SH-SY5Y (cell line): Measurements from ENCODE around the gene PRKD1.

Experiments
- GATA2 ChIP-seq: IDR thresholded peaks from 2 replicates; pipeline ENCODE4 v1.6.1; 2011; ENCODE audit warnings: mild to moderate bottlenecking, low read depth, low read length
- GATA3 ChIP-seq: IDR thresholded peaks from 2 replicates; pipeline ENCODE4 v1.6.1; 2011; ENCODE audit warnings: low read depth, mild to moderate bottlenecking, low read length, moderate library complexity

The PRKD1 gene

DNA sequence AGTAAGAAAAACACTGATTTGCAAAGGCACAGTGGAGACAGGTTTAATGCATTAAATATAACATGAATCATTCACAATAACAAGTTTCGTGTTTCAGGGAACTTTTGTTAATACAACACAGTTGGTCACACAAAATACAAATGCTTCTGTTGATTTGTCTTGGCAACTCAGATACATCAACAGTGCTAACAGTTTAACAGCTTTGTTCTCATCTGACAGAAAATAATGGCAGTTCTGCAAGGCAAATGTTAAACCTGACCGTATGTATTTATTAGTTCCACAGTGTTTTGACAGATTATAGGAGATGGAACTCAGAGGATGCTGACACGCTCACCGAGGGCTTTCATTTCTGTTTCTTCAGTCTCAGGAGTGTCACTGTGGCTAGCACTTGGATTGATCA, 350.7 kb downstream of the PRKD1 start:
- no peak for TF ChIP-seq GATA2
- TF ChIP-seq GATA3, result no peak

DNA sequence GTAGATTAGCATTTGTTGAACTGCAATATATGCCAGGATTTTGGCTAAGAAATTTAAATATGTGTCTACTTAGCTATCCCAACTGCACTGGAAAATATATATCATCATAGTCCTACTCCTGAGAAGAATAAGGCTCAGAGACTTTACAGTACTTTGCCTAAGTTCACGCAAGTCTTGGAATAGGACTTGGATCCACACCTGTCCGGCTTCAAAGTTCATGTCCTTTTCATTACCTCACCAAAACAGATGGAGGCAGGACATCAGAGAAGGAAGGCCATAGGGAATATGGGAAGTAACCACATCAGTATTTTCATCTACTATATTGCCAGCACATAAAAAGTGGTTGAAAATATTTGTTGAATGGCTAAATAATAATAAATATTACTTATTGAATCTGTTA, 358.5 kb downstream of the PRKD1 start:
- TF ChIP-seq GATA2, result no peak

DNA sequence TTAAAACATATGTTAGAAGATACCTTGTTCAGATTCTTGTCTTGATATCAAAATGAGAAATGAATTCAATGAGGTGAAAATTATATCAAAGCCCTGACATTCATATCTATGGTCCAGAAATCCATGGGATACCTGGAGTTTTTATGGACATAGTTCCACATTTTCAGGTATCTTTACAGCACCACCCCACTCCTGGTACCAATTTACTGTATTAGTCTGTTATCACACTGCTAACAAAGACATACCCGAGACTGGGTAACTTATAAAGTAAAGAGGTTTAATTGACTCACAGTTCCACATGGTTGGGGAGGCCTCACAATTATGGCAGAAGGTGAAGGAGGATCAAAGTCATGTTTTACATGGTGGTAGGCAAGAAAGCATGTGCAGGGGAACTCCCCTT, 361.5 kb downstream of the PRKD1 start:
- TF ChIP-seq GATA2, result no peak
- TF ChIP-seq GATA3, result no peak

DNA sequence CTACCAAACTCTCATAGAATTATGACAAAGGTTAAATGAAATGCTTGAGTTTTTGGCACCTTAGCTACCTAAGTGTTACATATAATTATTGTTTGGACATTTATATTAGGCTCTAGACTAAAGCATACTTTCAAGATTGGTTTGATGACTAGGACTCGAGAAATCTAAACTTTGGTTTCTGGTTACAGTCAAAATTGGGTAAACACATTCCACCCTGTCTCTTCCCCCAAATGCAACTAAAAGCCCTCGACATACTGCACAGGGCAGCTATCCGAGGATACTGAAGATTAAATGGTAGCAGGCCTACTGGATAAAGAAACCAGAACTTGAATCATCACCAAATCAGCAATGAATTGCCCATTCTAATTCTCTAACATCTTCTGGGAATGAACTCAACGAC, 369.1 kb downstream of the PRKD1 start:
- TF ChIP-seq GATA3, result no peak
- TF ChIP-seq GATA2, result no peak

DNA sequence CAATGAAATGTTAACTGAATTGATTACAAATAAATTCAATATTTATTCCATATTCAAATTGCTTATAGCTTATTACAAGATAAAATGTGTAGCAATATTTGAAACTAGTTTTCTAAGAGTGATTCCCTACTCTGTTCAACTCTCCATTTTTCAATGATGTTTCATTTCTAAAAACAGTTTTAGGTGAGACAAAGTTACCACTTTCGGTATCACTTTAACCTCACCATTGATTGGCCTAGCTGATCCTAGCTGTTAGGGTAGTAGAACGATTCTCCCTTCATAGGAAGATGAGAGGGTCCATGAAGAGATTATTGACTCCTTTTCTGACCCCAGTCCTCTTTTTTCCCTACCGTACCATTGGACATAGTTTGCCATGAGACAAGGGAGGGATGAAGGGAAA, 373.3 kb downstream of the PRKD1 start:
- TF ChIP-seq GATA3 (no peak), GATA2 (no peak)

DNA sequence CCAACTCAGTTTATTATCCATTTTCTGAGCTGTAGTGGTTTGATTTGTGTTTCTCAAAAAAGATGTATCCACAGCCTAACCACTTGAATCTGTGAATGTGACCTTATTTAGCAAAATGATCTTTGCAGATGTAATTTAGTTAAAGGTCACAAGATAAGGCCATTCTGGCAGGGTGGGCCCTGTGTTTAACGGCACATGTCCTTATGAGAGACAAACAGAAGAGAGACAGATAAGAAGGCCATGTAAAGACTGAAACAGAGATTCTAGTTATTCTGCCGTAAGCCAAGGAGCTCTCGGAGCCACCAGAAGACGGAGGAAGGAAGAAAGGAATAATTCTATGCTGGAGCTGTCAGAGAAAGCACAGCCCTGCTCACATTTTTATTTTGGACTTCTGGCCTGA, 374.2 kb downstream of the PRKD1 start:
- TF ChIP-seq GATA3 (no peak), GATA2 (no peak)

DNA sequence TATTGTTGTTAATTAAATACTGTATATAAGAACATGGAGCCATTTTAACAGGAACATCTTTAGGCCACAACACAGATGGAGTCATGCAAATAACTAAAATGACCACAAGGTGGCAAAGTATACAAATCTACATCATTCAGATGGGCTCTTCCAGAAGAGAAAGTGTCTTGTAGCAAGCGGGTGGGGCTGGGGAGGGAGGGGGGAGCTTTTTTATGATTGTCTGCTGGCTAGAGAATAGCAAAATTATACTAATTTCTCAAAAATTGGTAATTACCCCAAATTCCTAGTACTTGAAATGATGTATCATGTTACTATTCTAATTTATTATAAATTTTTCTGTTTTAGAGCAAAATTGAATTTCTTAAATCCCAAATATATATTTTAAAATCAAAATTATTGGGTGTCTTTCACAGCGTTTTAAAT, 378.7 kb downstream of the PRKD1 start:
- no peak for TF ChIP-seq GATA3
- no peak for TF ChIP-seq GATA2

DNA sequence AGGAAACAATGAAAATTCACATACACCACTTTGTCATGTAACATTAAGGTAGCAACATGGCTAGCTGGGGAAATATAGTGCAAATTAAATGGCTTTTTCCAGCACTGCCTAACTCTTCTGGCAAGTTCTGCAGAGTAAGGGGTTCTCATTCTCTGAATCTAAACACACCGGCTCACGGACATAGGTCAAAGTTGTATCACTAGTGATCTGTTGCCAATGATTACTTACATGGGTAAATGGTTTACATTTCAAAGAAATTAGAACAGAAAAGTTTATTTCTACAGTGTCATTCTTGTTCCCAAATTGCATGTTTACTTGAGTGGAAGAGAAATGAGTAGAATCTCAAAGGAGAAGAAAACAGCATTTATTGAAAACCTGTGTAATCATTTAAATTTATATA, 381.9 kb downstream of the PRKD1 start:
- TF ChIP-seq GATA3 (no peak), GATA2 (no peak)

DNA sequence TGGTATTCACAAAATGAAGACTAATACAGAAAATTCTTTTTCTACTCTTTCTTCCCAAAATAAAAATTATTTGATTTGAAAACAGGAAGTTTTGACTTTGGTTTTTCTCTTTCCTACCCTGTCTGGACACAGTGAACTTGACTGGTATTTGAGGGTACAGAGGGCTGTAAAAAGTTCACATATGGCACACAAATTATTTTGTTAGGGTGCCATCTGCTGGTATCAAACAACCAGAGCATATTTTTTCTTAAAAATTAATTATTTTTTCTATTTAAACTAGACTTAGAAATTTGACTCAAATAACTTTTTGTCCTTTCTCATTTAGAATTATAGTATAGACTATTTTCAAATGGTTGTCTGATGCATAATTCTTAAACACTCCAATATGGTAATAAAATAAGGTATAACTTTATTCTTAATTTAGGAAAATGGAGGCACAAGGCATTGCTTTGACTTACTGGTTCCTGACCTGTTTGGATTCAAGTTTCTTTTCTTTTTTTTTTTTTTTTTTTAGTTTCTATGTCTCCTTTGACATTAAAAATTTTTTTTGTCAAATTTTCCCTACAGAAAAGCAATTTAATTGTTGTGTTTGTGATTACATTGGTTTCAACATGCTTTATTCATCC, 390.6 kb downstream of the PRKD1 start:
- TF ChIP-seq GATA3 (no peak), GATA2 (no peak)

DNA sequence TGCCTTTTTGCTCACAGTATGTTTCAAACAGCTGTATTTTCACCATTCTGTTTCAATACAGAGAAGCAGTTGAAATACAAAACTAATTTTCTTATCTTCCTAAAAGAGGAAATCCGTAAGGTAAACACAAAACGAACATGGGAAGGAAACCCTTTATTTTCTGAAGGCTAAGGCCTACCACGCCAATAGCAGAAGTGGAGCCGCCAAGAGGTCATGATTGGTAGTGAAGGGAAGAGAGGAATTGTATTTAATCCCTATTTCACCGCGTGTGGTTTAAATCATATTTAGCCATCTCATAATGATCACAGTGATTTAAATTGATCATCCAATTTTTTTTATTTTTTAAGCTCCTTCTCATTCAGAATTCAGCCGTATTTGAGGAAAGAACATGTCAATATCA, 398.2 kb downstream of the PRKD1 start:
- TF ChIP-seq GATA3 (no peak), GATA2 (no peak)

DNA sequence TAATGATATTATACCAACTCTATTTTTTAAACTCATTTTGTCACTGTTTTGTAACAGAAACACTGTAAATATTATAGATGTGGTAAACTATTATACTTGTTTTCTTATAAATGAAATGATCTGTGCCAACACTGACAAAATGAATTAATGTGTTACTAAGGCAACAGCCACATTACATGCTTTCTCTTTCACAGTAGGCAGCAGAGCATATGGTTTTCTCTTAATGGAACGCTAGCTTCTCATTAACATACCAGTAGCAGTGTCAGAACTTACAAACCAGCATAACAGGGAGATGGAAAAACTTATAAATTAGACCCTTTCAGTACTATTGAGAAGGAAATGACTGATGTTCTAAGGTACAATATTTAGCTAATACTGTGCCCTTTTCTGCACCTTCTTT, 398.8 kb downstream of the PRKD1 start:
- TF ChIP-seq GATA3 (no peak), GATA2 (no peak)

DNA sequence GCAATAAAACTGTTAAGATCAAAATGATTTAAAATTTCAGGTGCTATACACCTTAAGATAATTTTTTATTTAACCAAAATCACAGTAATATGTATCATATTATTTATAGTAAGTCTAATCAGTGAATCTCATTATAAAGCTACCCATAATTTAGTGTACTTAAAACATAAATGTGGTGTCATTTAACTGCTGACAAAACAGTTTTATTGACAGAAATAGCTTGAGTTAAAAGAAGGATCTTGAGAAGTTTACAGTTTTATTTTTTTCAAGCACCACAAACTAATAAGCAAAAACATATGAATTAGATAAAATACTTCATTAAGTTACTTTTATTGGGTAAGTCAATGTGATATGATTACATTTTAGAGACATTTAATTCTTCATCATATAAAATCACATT, 400.4 kb downstream of the PRKD1 start:
- TF ChIP-seq GATA3 (no peak), GATA2 (no peak)
